Neuron (in vitro differentiated cells): ENCODE data around the gene DROSHA.

Source experiments
- H2AFZ ChIP-seq: one replicate; pipeline ENCODE4 v1.6.1; 2013; ENCODE audit warnings: low read depth, mild to moderate bottlenecking, inconsistent platforms, low read length, moderate library complexity
- H3K27me3 ChIP-seq: one replicate; pipeline ENCODE4 v1.6.1; 2013; ENCODE audit warnings: low read length; ENCODE audit not compliant: insufficient read depth
- H3K36me3 ChIP-seq: one replicate; pipeline ENCODE4 v1.6.1; 2013; ENCODE audit warnings: low read length; ENCODE audit not compliant: insufficient read depth
- H3K4me1 ChIP-seq: one replicate; pipeline ENCODE4 v1.6.1; 2013; ENCODE audit warnings: low read length; ENCODE audit not compliant: insufficient read depth
- H3K4me3 ChIP-seq: 2 replicates; pipeline ENCODE4 v1.5.1; 2013; ENCODE audit warnings: mild to moderate bottlenecking, low read length, moderate library complexity
- H3K9me3 ChIP-seq: one replicate; pipeline ENCODE4 v1.6.1; 2013; ENCODE audit warnings: low read length

DROSHA gene

GRCh38 chr5:31476738-31477141, 55.2 kb downstream of the DROSHA start:
- Histone ChIP-seq H2AFZ (no peak overlapping the region), H3K27me3 (no peaks in the 10 kb centered on the region), H3K9me3 (no peaks in the 10 kb centered on the region), H3K4me3 (no peak overlapping the region), H3K4me1 (no peaks in the 10 kb centered on the region), H3K36me3 (peaks cover 42% of the 10 kb centered on the region)

GRCh38 chr5:31471916-31472315, 60.0 kb downstream of the DROSHA start:
- H3K4me3 ChIP-seq, result no peak overlapping the region
- no peaks in the 10 kb centered on the region for H3K27me3 ChIP-seq
- H3K9me3 ChIP-seq, result no peaks in the 10 kb centered on the region
- no peak overlapping the region for H2AFZ ChIP-seq
- peaks cover 2% of the 10 kb centered on the region for H3K4me1 ChIP-seq
- H3K36me3 ChIP-seq, result peaks cover 33% of the 10 kb centered on the region

GRCh38 chr5:31471040-31471439, 60.9 kb downstream of the DROSHA start:
- H3K27me3 ChIP-seq, result no peaks in the 10 kb centered on the region
- H3K36me3 ChIP-seq, result peaks cover 37% of the 10 kb centered on the region
- H3K4me3 ChIP-seq, result no peak overlapping the region
- H2AFZ ChIP-seq, result no peak overlapping the region
- peaks cover 2% of the 10 kb centered on the region for H3K4me1 ChIP-seq
- no peaks in the 10 kb centered on the region for H3K9me3 ChIP-seq

- Histone ChIP-seq H3K27me3 (no peaks in the 10 kb centered on the region), H3K9me3 (peaks cover under 1% of the 10 kb centered on the region), H3K36me3 (peaks cover 39% of the 10 kb centered on the region), H3K4me1 (peaks cover 2% of the 10 kb centered on the region), H3K4me3 (no peak overlapping the region), H2AFZ (no peak overlapping the region)
Measured at GRCh38 chr5:31470608-31471007, 61.3 kb downstream of the DROSHA start.

- Histone ChIP-seq H3K27me3 (no peaks in the 10 kb centered on the region), H3K4me1 (peaks cover 2% of the 10 kb centered on the region), H3K9me3 (peaks cover 3% of the 10 kb centered on the region), H3K4me3 (no peak overlapping the region), H2AFZ (no peak overlapping the region), H3K36me3 (peaks cover 42% of the 10 kb centered on the region)
Measured at GRCh38 chr5:31469886-31470285, 62.0 kb downstream of the DROSHA start.

GRCh38 chr5:31469466-31469865, 62.4 kb downstream of the DROSHA start:
- Histone ChIP-seq H2AFZ (no peak overlapping the region), H3K27me3 (no peaks in the 10 kb centered on the region), H3K4me3 (no peak overlapping the region), H3K9me3 (peaks cover 3% of the 10 kb centered on the region), H3K4me1 (peaks cover 2% of the 10 kb centered on the region), H3K36me3 (peaks cover 46% of the 10 kb centered on the region)

GRCh38 chr5:31465291-31465690, 66.6 kb downstream of the DROSHA start:
- peaks cover 2% of the 10 kb centered on the region for H3K4me1 ChIP-seq
- peaks cover 66% of the 10 kb centered on the region for H3K36me3 ChIP-seq
- no peak overlapping the region for H3K4me3 ChIP-seq
- peaks cover 7% of the 10 kb centered on the region for H3K9me3 ChIP-seq
- no peaks in the 10 kb centered on the region for H3K27me3 ChIP-seq
- H2AFZ ChIP-seq, result no peak overlapping the region

GRCh38 chr5:31464081-31464480, 67.8 kb downstream of the DROSHA start:
- Histone ChIP-seq H3K27me3 (no peaks in the 10 kb centered on the region), H2AFZ (no peak overlapping the region), H3K4me1 (no peaks in the 10 kb centered on the region), H3K36me3 (peaks cover 74% of the 10 kb centered on the region), H3K4me3 (no peak overlapping the region), H3K9me3 (peaks cover 7% of the 10 kb centered on the region)

- Histone ChIP-seq H3K9me3 (peaks cover 7% of the 10 kb centered on the region), H3K27me3 (no peaks in the 10 kb centered on the region), H2AFZ (no peak overlapping the region), H3K4me1 (no peaks in the 10 kb centered on the region), H3K4me3 (no peak overlapping the region), H3K36me3 (peaks cover 80% of the 10 kb centered on the region)
Measured at GRCh38 chr5:31463351-31463750, 68.5 kb downstream of the DROSHA start.

GRCh38 chr5:31459594-31459993, 72.3 kb downstream of the DROSHA start:
- Histone ChIP-seq H3K27me3 (no peaks in the 10 kb centered on the region), H3K4me1 (no peaks in the 10 kb centered on the region), H2AFZ (no peak overlapping the region), H3K9me3 (peaks cover 7% of the 10 kb centered on the region), H3K4me3 (no peak overlapping the region), H3K36me3 (peaks cover 56% of the 10 kb centered on the region)

GRCh38 chr5:31455172-31455571, 76.7 kb downstream of the DROSHA start:
- no peaks in the 10 kb centered on the region for H3K27me3 ChIP-seq
- H3K36me3 ChIP-seq, result peaks cover 40% of the 10 kb centered on the region
- no peak overlapping the region for H3K4me3 ChIP-seq
- H2AFZ ChIP-seq, result no peak overlapping the region
- H3K9me3 ChIP-seq, result peaks cover 5% of the 10 kb centered on the region
- H3K4me1 ChIP-seq, result no peaks in the 10 kb centered on the region

GRCh38 chr5:31453522-31453921, 78.4 kb downstream of the DROSHA start:
- Histone ChIP-seq H3K4me3 (no peak overlapping the region), H3K27me3 (no peaks in the 10 kb centered on the region), H2AFZ (no peak overlapping the region), H3K9me3 (peaks cover 5% of the 10 kb centered on the region), H3K4me1 (no peaks in the 10 kb centered on the region), H3K36me3 (peaks cover 44% of the 10 kb centered on the region)

- H2AFZ ChIP-seq, result no peak overlapping the region
- peaks cover 8% of the 10 kb centered on the region for H3K9me3 ChIP-seq
- no peaks in the 10 kb centered on the region for H3K27me3 ChIP-seq
- no peaks in the 10 kb centered on the region for H3K4me1 ChIP-seq
- no peak overlapping the region for H3K4me3 ChIP-seq
- peaks cover 46% of the 10 kb centered on the region for H3K36me3 ChIP-seq
Measured at GRCh38 chr5:31452314-31452713, 79.6 kb downstream of the DROSHA start.

GRCh38 chr5:31449962-31450361, 81.9 kb downstream of the DROSHA start:
- no peaks in the 10 kb centered on the region for H3K4me1 ChIP-seq
- H2AFZ ChIP-seq, result no peak overlapping the region
- no peaks in the 10 kb centered on the region for H3K27me3 ChIP-seq
- H3K9me3 ChIP-seq, result peaks cover 6% of the 10 kb centered on the region
- H3K36me3 ChIP-seq, result peaks cover 55% of the 10 kb centered on the region
- H3K4me3 ChIP-seq, result no peak overlapping the region
